ENCODE measurements around the gene ZBTB44. TPM values are rescaled to one million over a fixed set of nuclear protein-coding genes. Genes with fewer than 3 reads are reported as not detected.
"Not testable (repeated sequence)": the region's sequence is repeated elsewhere in the genome, so short reads cannot be mapped to it uniquely, and the experiment has no call there.

ZBTB44 gene
- polyA plus RNA-seq, 1 experiment: 18.7 TPM

- Histone ChIP-seq H3K9me3 (ENCODE audit: control insufficient read depth, insufficient read depth, low read length) (no peaks in the 10 kb centered on the region; the same call in 1 of the 2 replicates), H3K4me3 (ENCODE audit: low read depth, low read length) (no peak overlapping the region), H3K27ac (ENCODE audit: low read depth, low read length) (no peak overlapping the region), H3K27me3 (ENCODE audit: control insufficient read depth, insufficient read depth, low read length) (peaks cover 32% of the 10 kb centered on the region)
- TF ChIP-seq CTCF (IDR thresholded peaks at IDR 0.05; ENCODE audit: low read depth, low read length): no peak
- ChIA-PET POLR2A (no interaction called here), CTCF (interaction anchor here (1.8 kb wide), 1 partner anchor 13 kb away, joined by 4 read pairs; no protein-coding TSS in a partner anchor)
- DNase-seq (ENCODE audit: low read depth, low spot score): no peak
Observed at GRCh38 chr11:130199792-130200191, 114.9 kb downstream of the ZBTB44 start.

- Histone ChIP-seq H3K27ac (ENCODE audit: low read depth, low read length) (no peak overlapping the region), H3K4me3 (ENCODE audit: low read depth, low read length) (no peak overlapping the region), H3K27me3 (ENCODE audit: control insufficient read depth, insufficient read depth, low read length) (peaks cover 35% of the 10 kb centered on the region), H3K9me3 (ENCODE audit: control insufficient read depth, insufficient read depth, low read length) (no peaks in the 10 kb centered on the region; the same call in 1 of the 2 replicates)
- POLR2A ChIA-PET: no interaction called here
- no peak for DNase-seq (ENCODE audit: low read depth, low spot score)
- CTCF ChIA-PET: no interaction called here
- no peak for TF ChIP-seq CTCF (IDR thresholded peaks at IDR 0.05; ENCODE audit: low read depth, low read length)
Observed at GRCh38 chr11:130198964-130199363, 115.8 kb downstream of the ZBTB44 start.

GRCh38 chr11:130198292-130198691 is 116.4 kb downstream of the ZBTB44 start:
- H3K27me3 ChIP-seq (ENCODE audit: control insufficient read depth, insufficient read depth, low read length): peaks cover 35% of the 10 kb centered on the region
- TF ChIP-seq CTCF (IDR thresholded peaks at IDR 0.05; ENCODE audit: low read depth, low read length): no peak
- DNase-seq (ENCODE audit: low read depth, low spot score): no peak
- CTCF ChIA-PET: no interaction called here
- H3K4me3 ChIP-seq (ENCODE audit: low read depth, low read length): no peak overlapping the region
- H3K27ac ChIP-seq (ENCODE audit: low read depth, low read length): no peak overlapping the region
- POLR2A ChIA-PET: no interaction called here
- H3K9me3 ChIP-seq (ENCODE audit: control insufficient read depth, insufficient read depth, low read length): no peaks in the 10 kb centered on the region; the same call in 1 of the 2 replicates

DNA sequence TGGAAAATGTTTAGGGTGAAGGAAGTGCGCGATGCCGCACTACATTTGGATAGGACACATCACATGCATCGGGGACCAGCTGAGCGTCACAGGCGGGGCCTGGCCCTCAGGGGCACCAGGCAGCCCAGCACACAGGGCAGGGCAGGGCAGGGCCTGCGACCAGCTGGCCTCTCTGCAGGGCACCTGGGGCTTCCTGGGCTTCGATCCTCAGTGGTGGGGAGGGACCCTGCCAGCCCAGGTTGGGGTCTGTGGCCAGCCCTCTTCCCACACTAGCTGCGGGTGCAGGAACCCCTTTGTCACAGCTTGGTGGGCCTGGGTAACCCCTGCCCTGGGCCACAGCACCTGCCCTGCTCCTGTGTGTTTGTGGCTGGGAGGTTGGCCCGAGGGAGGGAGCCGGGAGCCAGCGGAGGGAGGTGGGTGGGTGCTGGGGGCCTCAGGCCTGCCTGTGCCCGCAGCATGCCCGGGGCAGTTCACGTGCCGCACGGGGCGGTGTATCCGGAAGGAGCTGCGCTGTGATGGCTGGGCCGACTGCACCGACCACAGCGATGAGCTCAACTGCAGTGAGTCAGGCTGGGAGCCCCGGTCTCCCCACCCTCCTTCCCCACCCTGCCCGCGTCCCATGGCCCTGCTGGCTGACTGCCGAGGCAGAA is 117.2 kb downstream of the ZBTB44 start:
- H3K4me3 ChIP-seq (ENCODE audit: low read depth, low read length): no peak overlapping the region
- ChIA-PET CTCF (no interaction called here), POLR2A (no interaction called here)
- peaks cover 30% of the 10 kb centered on the region for H3K27me3 ChIP-seq (ENCODE audit: control insufficient read depth, insufficient read depth, low read length)
- H3K9me3 ChIP-seq (ENCODE audit: control insufficient read depth, insufficient read depth, low read length): no peaks in the 10 kb centered on the region; the same call in 1 of the 2 replicates
- H3K27ac ChIP-seq (ENCODE audit: low read depth, low read length): no peak overlapping the region
- no peak for TF ChIP-seq CTCF (IDR thresholded peaks at IDR 0.05; ENCODE audit: low read depth, low read length)
- DNase-seq (ENCODE audit: low read depth, low spot score): no peak

DNA sequence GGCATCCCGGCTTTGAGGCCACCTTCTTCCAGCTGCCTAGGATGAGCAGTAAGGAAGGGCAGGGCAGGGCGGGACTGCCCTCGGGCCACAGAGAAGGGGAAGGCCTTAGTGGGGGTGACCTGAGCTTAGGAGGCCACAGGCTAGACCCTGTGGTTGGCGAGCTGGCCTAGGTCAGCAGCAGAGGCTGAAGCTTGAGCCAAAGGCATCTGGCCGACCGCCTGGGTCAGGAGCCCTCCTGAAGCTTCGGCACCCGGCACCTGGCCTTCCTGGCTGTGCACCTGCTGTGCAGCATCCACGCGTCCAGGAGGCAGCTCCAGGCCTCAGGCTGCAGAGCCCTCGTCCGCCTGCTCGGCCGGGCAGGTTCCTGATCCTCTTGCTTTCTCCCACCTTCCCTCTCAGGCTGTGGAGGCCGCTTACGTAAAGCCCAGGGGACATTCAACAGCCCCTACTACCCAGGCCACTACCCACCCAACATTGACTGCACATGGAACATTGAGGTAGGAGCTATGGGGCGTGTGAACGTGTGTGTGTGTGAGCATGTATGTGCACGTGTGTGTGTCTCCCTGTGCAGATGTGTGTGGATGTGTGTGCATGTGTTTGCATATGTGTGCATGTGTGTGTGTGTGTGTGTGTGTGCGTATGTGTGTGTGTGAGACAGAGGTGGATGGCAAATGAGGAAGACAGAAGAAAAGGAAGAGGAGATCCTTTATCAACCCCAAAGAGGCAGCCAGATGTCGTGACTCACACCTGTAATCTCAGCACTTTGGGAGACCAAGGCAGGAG is 120.3 kb downstream of the ZBTB44 start:
- no peak for TF ChIP-seq CTCF (IDR thresholded peaks at IDR 0.05; ENCODE audit: low read depth, low read length)
- CTCF ChIA-PET: no interaction called here
- Histone ChIP-seq H3K27ac (ENCODE audit: low read depth, low read length) (no peak overlapping the region), H3K27me3 (ENCODE audit: control insufficient read depth, insufficient read depth, low read length) (peaks cover 24% of the 10 kb centered on the region), H3K4me3 (ENCODE audit: low read depth, low read length) (no peak overlapping the region), H3K9me3 (ENCODE audit: control insufficient read depth, insufficient read depth, low read length) (no peaks in the 10 kb centered on the region; the same call in 1 of the 2 replicates)
- POLR2A ChIA-PET: no interaction called here
- DNase-seq (ENCODE audit: low read depth, low spot score): no peak

DNA sequence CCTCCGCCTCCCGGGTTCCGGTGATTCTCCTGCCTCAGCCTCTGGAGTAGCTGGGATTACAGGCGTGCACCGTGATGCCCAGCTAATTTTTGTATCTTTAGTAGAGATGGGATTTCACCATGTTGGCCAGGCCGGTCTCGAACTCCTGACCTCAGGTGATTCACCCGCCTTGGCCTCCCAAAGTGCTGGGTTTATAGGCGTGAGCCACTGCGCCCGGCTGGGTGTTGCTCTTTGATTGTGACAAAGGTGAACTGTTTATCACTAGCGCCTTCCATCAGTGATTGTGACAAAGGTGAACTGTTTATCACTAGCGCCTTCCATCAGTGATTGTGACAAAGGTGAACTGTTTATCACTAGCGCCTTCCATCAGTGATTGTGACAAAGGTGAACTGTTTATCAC is 121.2 kb downstream of the ZBTB44 start:
- CTCF ChIA-PET; H3K9me3 ChIP-seq (ENCODE audit: control insufficient read depth, insufficient read depth, low read length); DNase-seq (ENCODE audit: low read depth, low spot score); H3K4me3 ChIP-seq (ENCODE audit: low read depth, low read length); POLR2A ChIA-PET; H3K27ac ChIP-seq (ENCODE audit: low read depth, low read length): not testable (repeated sequence)
- H3K27me3 ChIP-seq (ENCODE audit: control insufficient read depth, insufficient read depth, low read length): peaks cover 20% of the 10 kb centered on the region

All from AG04450 (cell line).